Measurements from ENCODE around the gene HTN3. TPM values are rescaled to one million over a fixed set of nuclear protein-coding genes. Genes with fewer than 3 reads are reported as not detected.

HTN3 gene
- polyA plus RNA-seq, 1 donor (not counting 4 experiments of a cell fraction or from before 2014, with no cell fraction given), result not detected

DNA sequence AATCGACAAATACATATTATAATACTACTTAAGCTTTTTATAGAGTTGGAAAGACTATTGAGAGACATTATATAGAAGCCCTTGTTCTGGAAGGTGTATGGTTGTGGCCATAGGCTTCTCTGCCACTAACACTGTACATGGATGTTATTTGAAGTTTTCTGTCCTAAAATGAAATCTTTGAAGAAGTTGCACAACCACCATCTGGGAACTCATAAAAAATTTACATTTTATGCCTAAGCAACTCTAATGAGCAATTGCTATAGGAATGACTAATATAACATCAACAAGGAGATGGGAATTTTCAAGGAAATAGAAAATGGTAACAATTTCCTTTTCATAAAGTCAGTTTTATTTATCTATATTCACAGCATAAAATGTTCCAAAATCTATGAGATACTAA, 29.4 kb downstream of the HTN3 start:
- no peaks in the 10 kb centered on the region for H3K4me1 ChIP-seq (ENCODE audit: control insufficient read depth, extremely low read depth, insufficient read depth, low read length)
- no peaks in the 10 kb centered on the region for H3K9me3 ChIP-seq (ENCODE audit: control insufficient read depth, low read depth, low read length)
- TF ChIP-seq CTCF (optimal IDR thresholded peaks at IDR 0.05 in 1 of 3, IDR thresholded peaks at IDR 0.05 in 1 of 3, conservative IDR thresholded peaks at IDR 0.05 in 1 of 3; ENCODE audit: extremely low read depth in 1 of 3, insufficient read depth in 2 of 3, low read length in 3 of 3), result no peak
- no peak for TF ChIP-seq EZH2 (IDR thresholded peaks at IDR 0.05; ENCODE audit: low read length)
- H3K4me3 ChIP-seq (ENCODE audit: control insufficient read depth in 2 of 3, extremely low read depth in 1 of 3, insufficient read depth in 2 of 3, low read depth in 1 of 3, low read length in 3 of 3), result no peak overlapping the region
- no peaks in the 10 kb centered on the region for H3K9me1 ChIP-seq (ENCODE audit: control insufficient read depth, extremely low read depth, insufficient read depth, low read length)
- dilution Hi-C loops (cut with MboI; ENCODE audit: extremely low pct_ligation_motif_present, low sequenced_read_pairs), result no loop called here
- no peak for FAIRE-seq
- no peaks in the 10 kb centered on the region for H3K79me2 ChIP-seq (ENCODE audit: control insufficient read depth, insufficient read depth, low read length)
- H3K36me3 ChIP-seq (ENCODE audit: control insufficient read depth in 2 of 2, extremely low read depth in 1 of 2, insufficient read depth in 2 of 2, low read length in 2 of 2), result no peaks in the 10 kb centered on the region
- H3K27me3 ChIP-seq (ENCODE audit: control insufficient read depth, extremely low read depth, insufficient read depth, low read length), result no peaks in the 10 kb centered on the region
- no peak overlapping the region for H2AFZ ChIP-seq (ENCODE audit: control insufficient read depth, low read length)
- H4K20me1 ChIP-seq (ENCODE audit: control insufficient read depth, extremely low read depth, insufficient read depth, low read length), result no peaks in the 10 kb centered on the region
- no peak overlapping the region for H3K9ac ChIP-seq (ENCODE audit: control insufficient read depth, extremely low read depth, insufficient read depth, low read length)
- no peak overlapping the region for H3K27ac ChIP-seq (ENCODE audit: control insufficient read depth, insufficient read depth, low read length)
- DNase-seq (ENCODE audit: low read depth, low spot score), result no peak
- no peak overlapping the region for H3K4me2 ChIP-seq (ENCODE audit: control insufficient read depth, extremely low read depth, insufficient read depth, low read depth, low read length)

DNA sequence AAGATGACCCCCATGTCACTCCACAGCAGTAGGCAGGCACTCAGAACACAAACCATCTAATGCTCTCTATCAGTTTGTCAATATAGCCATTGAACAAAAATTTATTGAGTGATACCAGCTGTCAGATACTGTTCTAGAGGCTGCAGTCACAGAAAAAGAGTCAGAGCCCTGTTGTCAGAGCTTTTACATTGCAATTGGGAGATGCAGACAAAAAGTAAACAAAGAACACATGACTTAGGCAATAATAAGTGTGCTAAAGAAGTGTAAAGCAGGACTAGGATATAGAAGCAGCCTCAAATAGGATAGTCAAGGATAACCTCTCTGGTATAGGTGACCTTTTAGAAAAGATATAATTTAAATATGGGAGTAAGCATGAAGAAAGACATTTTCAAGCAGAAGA, 30.9 kb downstream of the HTN3 start:
- Histone ChIP-seq H3K27ac (ENCODE audit: control insufficient read depth, insufficient read depth, low read length) (no peak overlapping the region), H3K4me1 (ENCODE audit: control insufficient read depth, extremely low read depth, insufficient read depth, low read length) (no peaks in the 10 kb centered on the region), H3K79me2 (ENCODE audit: control insufficient read depth, insufficient read depth, low read length) (no peaks in the 10 kb centered on the region), H3K27me3 (ENCODE audit: control insufficient read depth, extremely low read depth, insufficient read depth, low read length) (no peaks in the 10 kb centered on the region), H2AFZ (ENCODE audit: control insufficient read depth, low read length) (no peak overlapping the region), H3K4me2 (ENCODE audit: control insufficient read depth, extremely low read depth, insufficient read depth, low read depth, low read length) (no peak overlapping the region), H3K9me3 (ENCODE audit: control insufficient read depth, low read depth, low read length) (no peaks in the 10 kb centered on the region), H3K9ac (ENCODE audit: control insufficient read depth, extremely low read depth, insufficient read depth, low read length) (no peak overlapping the region), H3K9me1 (ENCODE audit: control insufficient read depth, extremely low read depth, insufficient read depth, low read length) (no peaks in the 10 kb centered on the region), H3K36me3 (ENCODE audit: control insufficient read depth in 2 of 2, extremely low read depth in 1 of 2, insufficient read depth in 2 of 2, low read length in 2 of 2) (no peaks in the 10 kb centered on the region), H3K4me3 (ENCODE audit: control insufficient read depth in 2 of 3, extremely low read depth in 1 of 3, insufficient read depth in 2 of 3, low read depth in 1 of 3, low read length in 3 of 3) (no peak overlapping the region), H4K20me1 (ENCODE audit: control insufficient read depth, extremely low read depth, insufficient read depth, low read length) (no peaks in the 10 kb centered on the region)
- dilution Hi-C loops (cut with MboI; ENCODE audit: extremely low pct_ligation_motif_present, low sequenced_read_pairs), result no loop called here
- DNase-seq (ENCODE audit: low read depth, low spot score), result no peak
- FAIRE-seq, result no peak
- TF ChIP-seq CTCF (optimal IDR thresholded peaks at IDR 0.05 in 1 of 3, IDR thresholded peaks at IDR 0.05 in 1 of 3, conservative IDR thresholded peaks at IDR 0.05 in 1 of 3; ENCODE audit: extremely low read depth in 1 of 3, insufficient read depth in 2 of 3, low read length in 3 of 3), result no peak
- TF ChIP-seq EZH2 (IDR thresholded peaks at IDR 0.05; ENCODE audit: low read length), result no peak
